ENCODE results near the gene THSD7B. TPM values are rescaled to one million over a fixed set of nuclear protein-coding genes. Genes with fewer than 3 reads are reported as not detected.

The THSD7B gene
- total RNA-seq, 1 donor from 2014 or later: 0.14 TPM

DNA sequence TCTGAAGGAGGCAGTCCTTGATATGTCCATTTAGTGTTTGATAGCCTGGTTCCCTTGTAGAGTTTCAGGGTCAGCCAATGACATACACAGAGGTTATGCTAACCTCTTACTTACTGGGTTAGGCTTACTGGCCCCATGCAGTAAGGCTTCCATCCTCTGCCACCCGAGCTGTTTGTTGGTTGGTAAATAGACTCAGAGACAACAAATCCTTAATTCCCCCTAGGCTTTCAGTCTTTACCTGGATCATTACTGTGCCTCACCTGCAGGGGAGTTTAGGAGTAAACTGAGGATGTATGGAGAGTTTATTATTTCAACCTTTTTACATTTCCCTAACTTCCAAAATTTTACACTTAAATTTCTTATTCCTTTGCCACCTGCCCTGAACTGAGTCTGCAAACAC, 746.2 kb downstream of the THSD7B start:
- peaks cover 6% of the 10 kb centered on the region for H3K4me1 ChIP-seq
- no peaks in the 10 kb centered on the region for H3K36me3 ChIP-seq
- intact Hi-C loops (cut with DNase I): no loop called here
- TF ChIP-seq, protein P1, sequence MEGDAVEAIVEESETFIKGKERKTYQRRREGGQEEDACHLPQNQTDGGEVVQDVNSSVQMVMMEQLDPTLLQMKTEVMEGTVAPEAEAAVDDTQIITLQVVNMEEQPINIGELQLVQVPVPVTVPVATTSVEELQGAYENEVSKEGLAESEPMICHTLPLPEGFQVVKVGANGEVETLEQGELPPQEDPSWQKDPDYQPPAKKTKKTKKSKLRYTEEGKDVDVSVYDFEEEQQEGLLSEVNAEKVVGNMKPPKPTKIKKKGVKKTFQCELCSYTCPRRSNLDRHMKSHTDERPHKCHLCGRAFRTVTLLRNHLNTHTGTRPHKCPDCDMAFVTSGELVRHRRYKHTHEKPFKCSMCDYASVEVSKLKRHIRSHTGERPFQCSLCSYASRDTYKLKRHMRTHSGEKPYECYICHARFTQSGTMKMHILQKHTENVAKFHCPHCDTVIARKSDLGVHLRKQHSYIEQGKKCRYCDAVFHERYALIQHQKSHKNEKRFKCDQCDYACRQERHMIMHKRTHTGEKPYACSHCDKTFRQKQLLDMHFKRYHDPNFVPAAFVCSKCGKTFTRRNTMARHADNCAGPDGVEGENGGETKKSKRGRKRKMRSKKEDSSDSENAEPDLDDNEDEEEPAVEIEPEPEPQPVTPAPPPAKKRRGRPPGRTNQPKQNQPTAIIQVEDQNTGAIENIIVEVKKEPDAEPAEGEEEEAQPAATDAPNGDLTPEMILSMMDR (IDR thresholded peaks at IDR 0.05): no peak
- DNase-seq: no peak
- H3K9me3 ChIP-seq: no peaks in the 10 kb centered on the region
- H3K27me3 ChIP-seq: no peaks in the 10 kb centered on the region
- ATAC-seq: no peak
- no peak overlapping the region for H3K27ac ChIP-seq
- H3K4me3 ChIP-seq: no peak overlapping the region

DNA sequence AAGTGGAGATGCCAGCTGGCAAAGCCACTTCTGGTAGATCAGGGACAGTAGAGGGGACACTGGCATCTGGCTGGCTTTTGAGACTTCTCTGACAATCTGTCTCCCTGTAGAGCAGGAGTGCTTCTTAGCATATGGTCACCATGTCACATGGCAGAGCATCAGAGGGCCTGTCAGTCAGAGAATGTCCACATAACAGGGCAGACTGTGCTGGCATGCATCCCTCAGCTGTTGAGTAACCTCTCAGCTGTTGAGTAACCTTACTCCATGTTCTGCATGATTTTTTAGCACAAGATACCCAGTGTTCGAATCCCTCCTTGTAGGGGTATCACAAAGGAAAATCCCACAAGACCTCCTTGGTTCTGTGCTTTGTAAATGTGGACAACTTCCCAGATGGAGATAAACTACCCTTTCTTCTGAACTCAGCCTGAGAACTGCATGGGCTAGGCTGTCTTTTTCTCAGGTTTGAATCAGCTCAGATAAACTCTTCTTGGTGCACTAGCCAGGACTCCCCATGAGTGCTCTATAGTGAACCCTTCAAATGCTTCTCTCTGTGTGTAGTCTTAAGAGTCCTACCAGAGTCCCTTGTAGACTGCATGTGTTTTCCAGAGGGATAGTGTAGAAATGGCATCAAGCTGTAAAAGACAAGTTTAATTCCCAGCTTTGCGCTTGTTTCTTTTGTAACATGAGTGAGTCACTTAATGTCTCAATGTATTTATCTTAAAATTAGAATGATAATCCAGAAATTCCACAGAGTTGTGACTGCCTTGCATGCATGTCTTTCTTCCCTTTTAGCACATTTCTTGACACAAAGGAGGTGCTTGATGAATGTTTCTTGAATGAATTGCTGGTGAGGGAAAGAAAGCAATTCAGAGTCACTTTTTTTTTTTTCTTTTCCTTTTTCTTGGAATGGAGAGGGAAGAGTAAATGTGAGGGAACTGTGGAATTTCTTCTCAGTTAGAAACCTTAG, 756.6 kb downstream of the THSD7B start:
- Histone ChIP-seq H3K4me1 (no peaks in the 10 kb centered on the region), H3K4me3 (no peak overlapping the region), H3K27ac (no peak overlapping the region), H3K36me3 (no peaks in the 10 kb centered on the region), H3K9me3 (no peaks in the 10 kb centered on the region), H3K27me3 (no peaks in the 10 kb centered on the region)
- DNase-seq (no peak), ATAC-seq (no peak)
- TF ChIP-seq, protein P1 (IDR thresholded peaks at IDR 0.05): no peak
- intact Hi-C loops (cut with DNase I): no loop called here

DNA sequence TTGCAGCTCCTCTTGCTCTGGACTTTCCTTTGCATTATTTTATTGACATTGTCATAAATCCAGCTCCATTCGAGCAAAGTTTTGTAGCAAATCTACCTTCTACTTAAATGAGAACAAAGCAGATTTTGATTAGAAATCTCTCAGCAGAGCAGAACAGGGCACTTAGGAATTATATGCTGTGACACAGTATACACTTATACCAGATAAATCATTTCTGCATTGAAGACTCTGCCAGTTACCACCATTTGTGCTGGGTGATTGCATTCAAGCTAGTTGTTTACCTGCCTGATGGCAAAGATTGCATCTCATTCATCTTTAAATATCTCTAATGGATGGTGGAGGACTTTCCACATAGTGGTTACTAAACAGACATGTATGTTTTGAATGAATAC, 757.3 kb downstream of the THSD7B start:
- no peak overlapping the region for H3K27ac ChIP-seq
- H3K36me3 ChIP-seq: no peaks in the 10 kb centered on the region
- intact Hi-C loops (cut with DNase I): no loop called here
- H3K4me3 ChIP-seq: no peak overlapping the region
- H3K4me1 ChIP-seq: no peaks in the 10 kb centered on the region
- DNase-seq (no peak), ATAC-seq (no peak)
- no peaks in the 10 kb centered on the region for H3K9me3 ChIP-seq
- H3K27me3 ChIP-seq: no peaks in the 10 kb centered on the region
- TF ChIP-seq, protein P1 (IDR thresholded peaks at IDR 0.05): no peak

DNA sequence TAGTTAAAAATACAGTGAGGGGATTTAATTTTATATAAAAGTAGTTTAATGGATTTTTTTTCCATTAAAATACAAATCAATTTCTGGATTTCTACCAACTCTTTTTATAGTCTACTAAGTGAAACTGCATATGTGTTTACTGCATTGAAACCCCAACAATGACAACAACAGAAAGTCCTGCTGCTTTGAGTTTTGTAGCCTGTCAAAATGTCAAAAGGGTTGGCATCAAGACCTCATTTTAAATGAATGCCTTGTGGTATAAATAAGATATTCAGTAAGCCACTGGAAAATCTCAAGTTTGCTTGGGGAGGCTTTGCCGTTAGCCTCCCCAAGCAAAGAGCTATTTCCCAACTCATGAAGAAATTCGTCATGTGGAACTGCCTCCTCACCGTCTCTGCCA, 758.6 kb downstream of the THSD7B start:
- H3K9me3 ChIP-seq: no peaks in the 10 kb centered on the region
- H3K27ac ChIP-seq: no peak overlapping the region
- TF ChIP-seq, protein P1 (IDR thresholded peaks at IDR 0.05): no peak
- no peaks in the 10 kb centered on the region for H3K4me1 ChIP-seq
- no peak for DNase-seq
- no peaks in the 10 kb centered on the region for H3K27me3 ChIP-seq
- no peaks in the 10 kb centered on the region for H3K36me3 ChIP-seq
- ATAC-seq: no peak
- intact Hi-C loops (cut with DNase I): no loop called here
- no peak overlapping the region for H3K4me3 ChIP-seq

DNA sequence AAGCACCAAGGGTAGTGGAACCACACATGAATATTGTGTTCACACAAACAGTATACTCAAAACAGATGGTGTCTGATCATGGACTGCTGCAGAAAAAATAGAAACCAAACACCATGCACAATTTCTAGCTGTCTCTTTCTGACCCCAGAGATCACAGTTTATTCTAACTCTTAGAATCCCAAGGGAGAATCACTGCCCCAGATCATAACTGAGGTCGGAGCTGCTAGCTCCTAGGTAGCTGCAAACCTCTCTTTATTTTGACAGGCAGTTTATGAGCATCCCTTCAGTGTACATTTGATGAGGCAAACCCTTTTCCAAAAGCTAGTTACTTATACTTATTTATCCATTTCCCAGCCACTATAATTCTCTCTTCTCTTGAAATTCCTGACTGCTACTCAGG, 759.8 kb downstream of the THSD7B start:
- H3K4me1 ChIP-seq: no peaks in the 10 kb centered on the region
- no peak overlapping the region for H3K27ac ChIP-seq
- intact Hi-C loops (cut with DNase I): no loop called here
- TF ChIP-seq, protein P1 (IDR thresholded peaks at IDR 0.05): no peak
- no peak for DNase-seq
- no peak overlapping the region for H3K4me3 ChIP-seq
- ATAC-seq: no peak
- no peaks in the 10 kb centered on the region for H3K9me3 ChIP-seq
- H3K36me3 ChIP-seq: no peaks in the 10 kb centered on the region
- H3K27me3 ChIP-seq: no peaks in the 10 kb centered on the region

Measured in upper lobe of right lung (tissue), 1 donor.